HEK293T (cell line): Measurements from ENCODE around the gene TMA7.
"Not testable (repeated sequence)": the region's sequence is repeated elsewhere in the genome, so short reads cannot be mapped to it uniquely, and the experiment has no call there.

Experiments used
- BHLHE40 ChIP-seq: fragments of 450-650 bp; IDR thresholded peaks from 2 replicates; pipeline ENCODE4 v1.6.1; 2016; ENCODE audit warnings: mild to moderate bottlenecking, moderate library complexity, borderline replicate concordance
- FOXK2 ChIP-seq: fragments of 450-650 bp; IDR thresholded peaks from 2 replicates; pipeline ENCODE4 v1.6.1; 2016; ENCODE audit warnings: mild to moderate bottlenecking
- FOXM1 ChIP-seq: fragments of 450-650 bp; IDR thresholded peaks from 2 replicates; pipeline ENCODE4 v1.6.1; 2017; ENCODE audit warnings: mild to moderate bottlenecking, borderline replicate concordance
- HDGF ChIP-seq: fragments of 450-650 bp; IDR thresholded peaks from 2 replicates; pipeline ENCODE4 v1.6.1; 2017; ENCODE audit warnings: antibody characterized with exemption, borderline replicate concordance

DNA sequence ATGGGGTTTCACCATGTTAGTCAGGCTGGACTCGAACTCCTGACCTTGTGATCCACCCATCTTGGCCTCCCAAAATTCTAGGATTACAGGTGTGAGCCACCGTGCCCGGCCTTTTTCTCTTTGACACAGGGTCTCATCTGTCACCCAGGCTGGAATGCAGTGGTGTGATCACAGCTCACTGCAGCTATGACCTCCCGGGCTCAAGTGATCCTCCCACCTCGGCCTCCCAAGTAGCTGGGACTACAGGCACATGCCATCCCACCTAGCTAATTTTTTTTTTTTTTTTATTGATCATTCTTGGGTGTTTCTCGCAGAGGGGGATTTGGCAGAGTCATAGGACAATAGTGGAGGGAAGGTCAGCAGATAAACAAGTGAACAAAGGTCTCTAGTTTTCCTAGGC, 42.8 kb downstream of the TMA7 start:
- not testable (repeated sequence) for TF ChIP-seq HDGF, FOXK2, FOXM1, BHLHE40
